Type B pancreatic cell (in vitro differentiated cells): ENCODE data around the gene CUEDC1. TPM values are rescaled to one million over a fixed set of nuclear protein-coding genes. Genes with fewer than 3 reads are reported as not detected.

Experiments
- DNase-seq: peaks from one replicate; pipeline ENCODE4 v3.0.0; 2021; ENCODE audit warnings: mixed read lengths; ENCODE audit not compliant: unreplicated experiment; ENCODE audit errors: extremely low spot score
- H3K27ac Mint-ChIP-seq: 2 replicates; pipeline ENCODE4 v1.8.0; 2021; ENCODE audit warnings: mild to moderate bottlenecking, mixed read lengths
- H3K27me3 Mint-ChIP-seq: 2 replicates; pipeline ENCODE4 v1.8.0; 2021; ENCODE audit warnings: mixed read lengths
- H3K36me3 Mint-ChIP-seq: 2 replicates; pipeline ENCODE4 v1.8.0; 2021; ENCODE audit warnings: mixed read lengths
- H3K4me1 Mint-ChIP-seq: one replicate; pipeline ENCODE4 v1.8.0; 2021; ENCODE audit warnings: mixed read lengths; ENCODE audit not compliant: unreplicated experiment
- H3K4me3 Mint-ChIP-seq: 2 replicates; pipeline ENCODE4 v1.8.0; 2021; ENCODE audit warnings: mild to moderate bottlenecking, mixed read lengths
- H3K9me3 Mint-ChIP-seq: 2 replicates; pipeline ENCODE4 v1.8.0; 2021; ENCODE audit warnings: mixed read lengths
- CTCF ChIP-seq: fragments of 200-600 bp; sonication (generic); conservative IDR thresholded peaks from 2 replicates; pipeline ENCODE4 v1.5.0; 2021; ENCODE audit warnings: antibody characterized with exemption, mild to moderate bottlenecking
- total RNA-seq: library from RNA; stranded (reverse); gene quantifications from 2 replicates; pipeline ENCODE4 v1.2.1, GENCODE V29; 2021; ENCODE audit warnings: low replicate concordance

CUEDC1 gene
- total RNA-seq, 1 donor from 2014 or later, result 31.3 TPM

GRCh38 chr17:57892146-57892819 is 62.9 kb downstream of the CUEDC1 start:
- peak; percentile 96 for TF ChIP-seq CTCF
- no peaks in the 10 kb centered on the region for H3K9me3 Mint-ChIP-seq
- no peaks in the 10 kb centered on the region for H3K27me3 Mint-ChIP-seq
- DNase-seq, result peak; percentile 87
- H3K4me1 Mint-ChIP-seq, result peaks cover 32% of the 10 kb centered on the region
- H3K4me3 Mint-ChIP-seq, result peak overlapping the region; percentile 78
- H3K27ac Mint-ChIP-seq, result peak overlapping the region; percentile 96
- no peaks in the 10 kb centered on the region for H3K36me3 Mint-ChIP-seq

GRCh38 chr17:57890857-57891232 is 64.4 kb downstream of the CUEDC1 start:
- DNase-seq, result no peak
- no peaks in the 10 kb centered on the region for H3K9me3 Mint-ChIP-seq
- H3K4me3 Mint-ChIP-seq, result no peak overlapping the region
- peaks cover 32% of the 10 kb centered on the region for H3K4me1 Mint-ChIP-seq
- no peaks in the 10 kb centered on the region for H3K36me3 Mint-ChIP-seq
- H3K27me3 Mint-ChIP-seq, result no peaks in the 10 kb centered on the region
- no peak for TF ChIP-seq CTCF
- H3K27ac Mint-ChIP-seq, result no peak overlapping the region

DNA sequence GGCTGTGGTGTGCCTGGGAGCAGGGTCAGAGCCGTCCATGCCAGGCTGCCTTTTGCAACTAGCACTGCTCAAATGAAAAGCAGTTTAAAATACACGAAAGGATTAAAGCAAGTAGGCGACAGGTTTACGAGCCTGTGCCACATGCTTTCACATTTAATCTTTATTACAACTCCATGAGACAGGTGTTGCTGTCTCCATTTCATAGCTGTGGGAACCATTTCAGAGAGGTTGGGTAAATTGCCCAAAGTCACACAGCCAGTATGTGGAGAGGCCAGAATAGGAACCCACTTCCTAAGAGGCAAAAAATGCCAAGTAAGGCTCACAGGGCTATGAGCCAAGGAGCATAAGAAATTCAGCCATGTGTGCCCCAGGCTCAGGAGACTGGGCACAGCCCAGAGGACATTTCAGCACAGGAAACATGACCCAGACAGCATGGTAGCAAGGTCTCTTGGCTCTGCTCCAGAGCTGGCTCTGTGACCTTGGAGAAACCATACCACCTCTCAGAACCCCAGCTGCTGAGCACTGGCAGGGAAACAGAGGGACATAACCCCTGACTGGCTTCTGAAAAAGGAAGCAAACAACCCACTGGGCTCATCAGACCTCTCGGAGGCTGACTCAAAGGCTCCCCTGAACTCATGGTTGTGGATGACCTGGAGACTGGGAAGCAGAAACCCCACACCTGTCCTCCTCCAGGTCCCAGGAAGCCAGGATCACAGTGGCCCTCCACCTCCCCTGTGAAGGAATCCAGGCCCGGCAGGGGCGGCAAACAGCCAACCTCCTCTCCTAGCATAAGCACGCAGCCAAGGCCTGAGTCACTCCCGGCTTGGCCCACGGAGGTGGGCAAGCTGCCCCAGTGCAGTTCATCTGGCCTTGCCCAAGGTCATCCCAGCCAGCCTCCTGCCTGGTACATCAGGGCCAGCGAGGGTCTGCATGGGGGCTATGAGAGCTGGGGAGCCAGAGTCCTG is 65.0 kb downstream of the CUEDC1 start:
- Mint-ChIP-seq H3K4me1 (peaks cover 32% of the 10 kb centered on the region), H3K9me3 (no peaks in the 10 kb centered on the region), H3K4me3 (no peak overlapping the region), H3K27me3 (no peaks in the 10 kb centered on the region), H3K27ac (no peak overlapping the region), H3K36me3 (no peaks in the 10 kb centered on the region)
- DNase-seq, result no peak
- no peak for TF ChIP-seq CTCF

- no peaks in the 10 kb centered on the region for H3K27me3 Mint-ChIP-seq
- peaks cover 5% of the 10 kb centered on the region for H3K36me3 Mint-ChIP-seq
- no peak overlapping the region for H3K27ac Mint-ChIP-seq
- no peak for DNase-seq
- TF ChIP-seq CTCF, result no peak
- H3K9me3 Mint-ChIP-seq, result no peaks in the 10 kb centered on the region
- no peak overlapping the region for H3K4me3 Mint-ChIP-seq
- H3K4me1 Mint-ChIP-seq, result peaks cover 28% of the 10 kb centered on the region
These were observed 66.0 kb downstream of the CUEDC1 start for GRCh38 chr17:57889252-57889651.

DNA sequence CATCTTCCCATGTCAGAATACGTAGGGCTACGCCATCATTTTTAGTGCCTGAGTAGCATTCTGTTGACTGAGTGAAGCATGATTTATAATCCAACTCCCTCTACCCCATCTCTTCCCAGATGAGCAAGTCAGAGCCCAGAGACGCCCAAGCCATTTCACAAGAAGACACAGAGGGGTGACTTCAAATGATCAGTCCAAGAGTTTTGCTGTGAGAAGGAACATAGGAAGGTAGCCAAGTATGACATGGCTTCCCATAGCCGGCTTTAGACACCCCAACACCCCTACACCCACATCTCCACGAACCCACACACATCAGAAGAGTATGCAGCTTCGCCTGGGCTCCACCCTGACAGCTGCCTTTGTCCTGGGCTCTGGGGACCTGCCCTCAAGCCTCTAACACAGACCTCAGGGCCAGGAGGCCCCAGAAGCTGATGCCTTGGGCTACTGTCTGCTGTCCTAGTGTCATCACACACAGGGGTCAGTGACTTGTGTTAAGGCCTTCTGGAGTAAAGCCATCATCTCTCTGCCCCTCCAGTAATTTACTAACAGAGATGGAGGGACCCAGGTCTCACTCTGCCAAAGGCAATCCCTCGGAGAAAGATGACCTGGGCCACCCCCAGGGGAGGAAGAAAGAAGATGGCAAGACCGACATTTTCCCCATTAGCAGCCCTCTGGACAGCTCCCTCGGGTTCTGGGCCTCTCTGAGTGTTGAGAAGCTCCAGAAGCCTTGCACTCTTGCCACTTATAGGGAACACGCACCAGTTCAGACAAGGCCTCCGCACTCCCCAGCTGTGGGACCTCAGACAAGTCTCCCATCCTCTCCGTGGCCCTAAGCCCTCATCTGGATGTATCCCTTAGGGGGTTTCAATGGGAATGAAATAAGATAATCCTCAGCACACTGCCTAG is 66.6 kb downstream of the CUEDC1 start:
- DNase-seq, result no peak
- H3K27ac Mint-ChIP-seq, result no peak overlapping the region
- H3K9me3 Mint-ChIP-seq, result no peaks in the 10 kb centered on the region
- H3K27me3 Mint-ChIP-seq, result no peaks in the 10 kb centered on the region
- H3K36me3 Mint-ChIP-seq, result peaks cover 5% of the 10 kb centered on the region
- H3K4me1 Mint-ChIP-seq, result peaks cover 26% of the 10 kb centered on the region
- no peak for TF ChIP-seq CTCF
- no peak overlapping the region for H3K4me3 Mint-ChIP-seq
